ENCODE measurements around the gene LIX1L. TPM values are rescaled to one million over a fixed set of nuclear protein-coding genes. Genes with fewer than 3 reads are reported as not detected.
A peak's percentile ranks its signal among the peaks of the same experiment; 100 is the strongest.

LIX1L gene
- total and polyA plus RNA-seq, 2 of the 13 experiments (the other 11 are each of a cell fraction or from before 2014, with no cell fraction given), result 8.1 to 24.9 TPM

DNA sequence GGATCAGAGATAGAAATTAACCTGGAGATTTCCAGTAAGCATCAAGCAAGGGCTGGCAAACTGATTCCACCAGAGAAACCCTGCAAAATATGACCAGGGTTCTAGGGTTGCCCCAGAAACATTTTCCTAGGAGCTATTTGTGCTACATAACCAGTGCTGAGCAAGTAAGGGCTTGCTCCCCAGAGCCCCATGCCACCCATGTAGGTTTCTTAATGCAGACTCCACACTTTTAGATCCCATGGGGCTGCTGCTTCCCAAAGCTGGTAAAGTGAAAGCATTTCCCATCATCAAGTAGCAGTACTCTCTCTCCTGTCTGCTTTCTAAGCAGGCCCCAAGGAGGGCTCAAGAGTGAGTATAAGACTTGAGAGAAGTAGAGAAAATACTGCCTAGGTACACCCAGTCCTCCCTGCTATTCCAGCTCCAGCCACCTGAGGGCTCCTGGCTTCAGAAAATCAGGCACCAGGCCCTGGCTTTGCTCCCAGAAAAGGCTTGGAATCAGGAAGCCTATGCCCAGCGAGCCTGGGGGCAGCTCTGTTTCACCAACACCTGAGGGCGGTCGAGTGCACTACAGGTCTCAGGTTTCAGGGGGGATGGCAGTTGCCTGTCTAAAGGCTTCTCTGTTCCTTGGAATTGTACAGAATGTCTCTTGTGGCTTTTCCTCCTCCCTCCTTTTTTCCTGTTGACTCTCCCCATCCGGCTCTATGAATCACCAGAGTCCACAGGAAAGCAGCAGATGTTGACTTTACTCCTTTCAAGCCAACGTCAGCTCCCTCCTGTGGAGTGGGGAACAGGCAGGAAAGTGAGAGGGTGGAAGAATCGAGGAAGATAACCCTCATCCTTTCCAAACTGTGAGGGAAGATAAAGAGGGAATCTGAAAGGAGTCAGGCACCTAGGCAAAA lies 66.0 kb downstream of the LIX1L start (continued):
- TF ChIP-seq, protein P1, sequence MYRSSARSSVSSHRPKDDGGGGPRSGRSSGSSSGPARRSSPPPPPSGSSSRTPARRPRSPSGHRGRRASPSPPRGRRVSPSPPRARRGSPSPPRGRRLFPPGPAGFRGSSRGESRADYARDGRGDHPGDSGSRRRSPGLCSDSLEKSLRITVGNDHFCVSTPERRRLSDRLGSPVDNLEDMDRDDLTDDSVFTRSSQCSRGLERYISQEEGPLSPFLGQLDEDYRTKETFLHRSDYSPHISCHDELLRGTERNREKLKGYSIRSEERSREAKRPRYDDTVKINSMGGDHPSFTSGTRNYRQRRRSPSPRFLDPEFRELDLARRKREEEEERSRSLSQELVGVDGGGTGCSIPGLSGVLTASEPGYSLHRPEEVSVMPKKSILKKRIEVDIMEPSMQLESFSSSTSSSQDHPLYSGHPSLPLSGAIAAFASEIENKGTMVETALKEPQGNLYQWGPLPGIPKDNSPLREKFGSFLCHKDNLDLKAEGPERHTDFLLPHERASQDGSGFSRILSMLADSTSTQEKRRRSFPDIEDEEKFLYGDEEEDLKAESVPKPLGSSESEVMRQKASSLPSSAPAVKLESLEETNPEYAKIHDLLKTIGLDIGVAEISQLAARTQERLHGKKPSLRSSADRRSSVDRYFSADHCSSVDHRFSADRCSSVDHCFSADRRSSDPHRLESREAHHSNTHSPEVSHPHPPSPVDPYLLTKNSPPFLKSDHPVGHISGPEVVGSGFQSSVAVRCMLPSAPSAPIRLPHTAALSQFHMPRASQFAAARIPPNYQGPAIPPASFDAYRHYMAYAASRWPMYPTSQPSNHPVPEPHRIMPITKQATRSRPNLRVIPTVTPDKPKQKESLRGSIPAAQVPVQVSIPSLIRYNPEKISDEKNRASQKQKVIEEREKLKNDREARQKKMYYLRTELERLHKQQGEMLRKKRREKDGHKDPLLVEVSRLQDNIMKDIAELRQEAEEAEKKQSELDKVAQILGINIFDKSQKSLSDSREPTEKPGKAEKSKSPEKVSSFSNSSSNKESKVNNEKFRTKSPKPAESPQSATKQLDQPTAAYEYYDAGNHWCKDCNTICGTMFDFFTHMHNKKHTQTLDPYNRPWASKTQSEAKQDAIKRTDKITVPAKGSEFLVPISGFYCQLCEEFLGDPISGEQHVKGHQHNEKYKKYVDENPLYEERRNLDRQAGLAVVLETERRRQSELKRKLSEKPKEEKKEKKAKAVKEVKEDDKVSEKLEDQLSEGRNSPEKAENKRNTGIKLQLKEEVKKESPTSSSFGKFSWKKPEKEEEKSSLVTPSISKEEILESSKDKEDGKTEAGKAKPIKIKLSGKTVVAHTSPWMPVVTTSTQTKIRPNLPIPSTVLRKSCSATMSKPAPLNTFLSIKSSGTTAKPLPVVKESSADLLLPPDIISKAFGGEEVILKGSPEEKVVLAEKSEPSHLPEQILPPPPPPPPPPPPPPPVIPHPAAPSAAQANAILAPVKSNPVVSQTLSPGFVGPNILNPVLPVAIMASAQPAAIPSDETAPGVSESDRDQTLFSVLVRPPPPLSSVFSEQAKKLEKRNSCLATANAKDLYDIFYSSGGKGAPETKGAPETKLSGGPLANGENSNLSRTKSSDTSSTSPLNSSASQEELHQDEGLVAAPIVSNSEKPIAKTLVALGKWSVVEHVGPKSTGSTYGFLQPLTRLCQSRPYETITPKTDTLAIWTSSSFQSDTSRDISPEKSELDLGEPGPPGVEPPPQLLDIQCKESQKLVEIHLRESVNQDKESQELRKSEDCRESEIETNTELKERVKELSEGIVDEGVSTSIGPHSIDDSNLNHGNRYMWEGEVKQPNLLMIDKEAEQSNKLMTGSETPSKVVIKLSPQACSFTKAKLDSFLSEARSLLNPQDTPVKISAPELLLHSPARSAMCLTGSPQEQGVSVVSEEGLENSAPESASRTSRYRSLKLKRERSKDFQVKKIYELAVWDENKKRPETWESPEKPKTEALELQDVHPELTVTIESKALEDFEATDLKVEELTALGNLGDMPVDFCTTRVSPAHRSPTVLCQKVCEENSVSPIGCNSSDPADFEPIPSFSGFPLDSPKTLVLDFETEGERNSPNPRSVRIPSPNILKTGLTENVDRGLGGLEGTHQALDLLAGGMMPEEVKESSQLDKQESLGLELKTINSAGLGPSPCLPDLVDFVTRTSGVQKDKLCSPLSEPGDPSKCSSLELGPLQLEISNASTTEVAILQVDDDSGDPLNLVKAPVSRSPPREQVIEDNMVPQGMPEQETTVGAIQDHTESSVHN (CRISPR knock-in tag; IDR thresholded peaks at IDR 0.05), result no peak
- TF ChIP-seq HCFC1 (IDR thresholded peaks at IDR 0.05; ENCODE audit: low read depth, low read length), result no peak
- TF ChIP-seq REPIN1 (CRISPR knock-in tag; IDR thresholded peaks at IDR 0.05; ENCODE audit: borderline replicate concordance, low read depth), result peak; percentile 83; the same call in 1 of the 2 replicates
- TF ChIP-seq, protein P2, sequence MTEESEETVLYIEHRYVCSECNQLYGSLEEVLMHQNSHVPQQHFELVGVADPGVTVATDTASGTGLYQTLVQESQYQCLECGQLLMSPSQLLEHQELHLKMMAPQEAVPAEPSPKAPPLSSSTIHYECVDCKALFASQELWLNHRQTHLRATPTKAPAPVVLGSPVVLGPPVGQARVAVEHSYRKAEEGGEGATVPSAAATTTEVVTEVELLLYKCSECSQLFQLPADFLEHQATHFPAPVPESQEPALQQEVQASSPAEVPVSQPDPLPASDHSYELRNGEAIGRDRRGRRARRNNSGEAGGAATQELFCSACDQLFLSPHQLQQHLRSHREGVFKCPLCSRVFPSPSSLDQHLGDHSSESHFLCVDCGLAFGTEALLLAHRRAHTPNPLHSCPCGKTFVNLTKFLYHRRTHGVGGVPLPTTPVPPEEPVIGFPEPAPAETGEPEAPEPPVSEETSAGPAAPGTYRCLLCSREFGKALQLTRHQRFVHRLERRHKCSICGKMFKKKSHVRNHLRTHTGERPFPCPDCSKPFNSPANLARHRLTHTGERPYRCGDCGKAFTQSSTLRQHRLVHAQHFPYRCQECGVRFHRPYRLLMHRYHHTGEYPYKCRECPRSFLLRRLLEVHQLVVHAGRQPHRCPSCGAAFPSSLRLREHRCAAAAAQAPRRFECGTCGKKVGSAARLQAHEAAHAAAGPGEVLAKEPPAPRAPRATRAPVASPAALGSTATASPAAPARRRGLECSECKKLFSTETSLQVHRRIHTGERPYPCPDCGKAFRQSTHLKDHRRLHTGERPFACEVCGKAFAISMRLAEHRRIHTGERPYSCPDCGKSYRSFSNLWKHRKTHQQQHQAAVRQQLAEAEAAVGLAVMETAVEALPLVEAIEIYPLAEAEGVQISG (CRISPR knock-in tag; IDR thresholded peaks at IDR 0.05), result peak; percentile 81
- no peak for TF ChIP-seq TOE1 (CRISPR knock-in tag; IDR thresholded peaks at IDR 0.05)
- TF ChIP-seq TCF12 (IDR thresholded peaks at IDR 0.05), result no peak
- no peak for TF ChIP-seq TCF12 (CRISPR knock-in tag; IDR thresholded peaks at IDR 0.05)
- TF ChIP-seq, protein P3, sequence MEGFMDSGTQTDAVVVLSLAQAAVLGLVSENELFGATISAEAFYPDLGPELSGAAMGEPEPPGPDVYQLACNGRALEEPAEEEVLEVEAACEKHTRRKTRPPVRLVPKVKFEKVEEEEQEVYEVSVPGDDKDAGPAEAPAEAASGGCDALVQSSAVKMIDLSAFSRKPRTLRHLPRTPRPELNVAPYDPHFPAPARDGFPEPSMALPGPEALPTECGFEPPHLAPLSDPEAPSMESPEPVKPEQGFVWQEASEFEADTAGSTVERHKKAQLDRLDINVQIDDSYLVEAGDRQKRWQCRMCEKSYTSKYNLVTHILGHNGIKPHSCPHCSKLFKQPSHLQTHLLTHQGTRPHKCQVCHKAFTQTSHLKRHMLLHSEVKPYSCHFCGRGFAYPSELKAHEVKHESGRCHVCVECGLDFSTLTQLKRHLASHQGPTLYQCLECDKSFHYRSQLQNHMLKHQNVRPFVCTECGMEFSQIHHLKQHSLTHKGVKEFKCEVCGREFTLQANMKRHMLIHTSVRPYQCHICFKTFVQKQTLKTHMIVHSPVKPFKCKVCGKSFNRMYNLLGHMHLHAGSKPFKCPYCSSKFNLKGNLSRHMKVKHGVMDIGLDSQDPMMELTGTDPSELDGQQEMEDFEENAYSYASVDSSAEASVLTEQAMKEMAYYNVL (CRISPR knock-in tag; IDR thresholded peaks at IDR 0.05; ENCODE audit: borderline replicate concordance), result peak; percentile 98
- TF ChIP-seq ONECUT2 (CRISPR knock-in tag; IDR thresholded peaks at IDR 0.05), result no peak
- TF ChIP-seq ZNF720 (CRISPR knock-in tag; IDR thresholded peaks at IDR 0.05), result no peak
- no peak for TF ChIP-seq ZNF224 (CRISPR knock-in tag; IDR thresholded peaks at IDR 0.05)
- TF ChIP-seq SMARCE1 (IDR thresholded peaks at IDR 0.05; ENCODE audit: borderline replicate concordance), result no peak
- TF ChIP-seq, protein P4, sequence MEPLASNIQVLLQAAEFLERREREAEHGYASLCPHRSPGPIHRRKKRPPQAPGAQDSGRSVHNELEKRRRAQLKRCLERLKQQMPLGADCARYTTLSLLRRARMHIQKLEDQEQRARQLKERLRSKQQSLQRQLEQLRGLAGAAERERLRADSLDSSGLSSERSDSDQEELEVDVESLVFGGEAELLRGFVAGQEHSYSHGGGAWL (CRISPR knock-in tag; IDR thresholded peaks at IDR 0.05), result 0 out of 2 replicates have a peak, but pooled peaks have one; percentile 46
- TF ChIP-seq ZFY (CRISPR knock-in tag; IDR thresholded peaks at IDR 0.05), result peak; percentile 53; the same call in 1 of the 2 replicates
- TF ChIP-seq SSRP1 (CRISPR knock-in tag; IDR thresholded peaks at IDR 0.05), result no peak

Measured in HepG2 (cell line).